GM19240 (cell line): ENCODE data around the gene ZNF787.

Experiments
- DNase-seq: peaks from one replicate; pipeline ENCODE4 v3.0.0; 2011; ENCODE audit warnings: low spot score; ENCODE audit not compliant: insufficient read length

ZNF787 gene

GRCh38 chr19:56120371-56121179, 520 bp downstream of the ZNF787 start:
- peak; percentile 71 for DNase-seq

- DNase-seq, result no peak
Measured at GRCh38 chr19:56120002-56120370, 1.1 kb downstream of the ZNF787 start.

DNA sequence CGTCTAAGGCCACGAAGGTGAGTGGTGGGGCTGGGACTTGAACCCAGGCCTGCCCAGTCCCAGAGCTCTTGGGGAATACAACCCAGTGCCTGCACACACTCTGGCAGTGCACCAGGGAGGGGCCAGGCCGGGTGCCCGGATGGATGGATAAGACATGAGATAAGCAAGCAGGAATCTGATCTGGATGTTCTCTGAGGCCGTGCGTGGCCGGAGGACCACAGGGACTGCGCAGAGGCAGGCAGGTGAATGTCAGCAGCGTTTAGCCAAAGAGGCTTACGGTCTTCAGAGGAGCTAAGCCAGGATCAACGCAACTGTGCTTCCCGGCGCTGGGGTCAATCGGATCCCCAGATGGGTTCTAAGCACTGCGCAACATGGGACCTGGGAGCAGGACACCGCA, 1.5 kb downstream of the ZNF787 start:
- no peak for DNase-seq

GRCh38 chr19:56118666-56119581, 2.2 kb downstream of the ZNF787 start:
- no peak for DNase-seq

DNA sequence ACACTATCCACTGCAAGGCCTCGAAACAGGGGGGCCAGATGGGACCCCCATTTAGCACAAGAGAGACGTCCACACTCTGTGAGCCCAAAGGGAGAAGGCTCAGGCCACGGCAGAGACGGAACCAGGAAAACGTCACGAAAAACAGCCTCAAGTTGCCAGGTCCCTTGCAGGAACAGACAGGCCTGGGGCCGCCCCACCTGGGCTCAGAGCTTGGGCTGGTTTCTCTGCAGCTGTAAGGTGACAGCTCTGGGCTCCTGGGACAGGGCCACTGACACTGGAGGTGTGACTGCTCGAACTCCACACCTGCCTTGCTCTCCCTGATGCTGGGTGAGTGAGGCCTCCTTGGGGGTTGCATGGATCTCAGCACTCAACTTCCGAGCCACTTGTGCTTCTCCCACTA, 3.2 kb downstream of the ZNF787 start:
- DNase-seq, result no peak

DNA sequence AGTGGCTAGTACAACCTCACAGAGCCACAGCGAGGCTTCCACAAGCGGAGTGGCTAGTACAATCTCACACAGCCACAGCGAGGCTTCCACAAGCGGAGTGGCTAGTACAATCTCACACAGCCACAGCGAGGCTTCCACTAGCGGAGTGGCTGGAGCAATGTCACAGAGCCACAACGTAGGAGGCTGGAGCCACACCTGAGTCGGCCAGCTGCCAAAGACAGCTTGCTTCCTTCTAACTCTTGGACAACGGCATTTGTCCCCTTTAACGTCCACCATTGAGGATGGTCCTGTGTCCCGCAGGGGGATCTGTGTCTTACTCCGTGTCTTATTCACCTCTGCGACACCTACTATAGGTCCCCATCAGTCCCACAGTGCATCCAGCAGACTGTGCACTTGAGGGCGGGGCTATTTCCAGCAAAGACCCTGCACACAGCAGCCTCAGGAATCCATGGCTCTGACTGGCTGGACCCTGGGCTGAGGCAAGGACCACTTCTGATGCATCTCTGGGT, 3.7 kb downstream of the ZNF787 start:
- no peak for DNase-seq

DNA sequence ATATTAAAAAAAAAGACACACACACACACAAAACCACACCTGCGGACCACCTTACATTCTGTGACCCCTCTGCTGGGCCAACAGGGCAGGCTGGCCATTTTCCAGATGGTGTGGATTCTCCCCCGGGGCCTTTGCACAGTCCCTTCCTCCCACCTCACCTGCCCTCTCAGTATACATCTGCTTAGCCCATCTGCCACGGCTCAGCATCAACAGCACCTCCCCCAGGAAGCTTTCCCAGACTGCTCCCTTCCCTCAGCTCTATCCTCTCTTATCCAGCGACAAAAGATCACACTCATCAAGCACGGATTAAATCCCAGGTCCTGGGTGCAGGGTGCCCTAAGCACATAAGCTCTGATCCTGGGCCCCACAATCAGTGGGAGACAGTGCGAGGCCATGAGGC, 4.5 kb downstream of the ZNF787 start:
- DNase-seq, result no peak

GRCh38 chr19:56115490-56115889, 5.6 kb downstream of the ZNF787 start:
- DNase-seq, result no peak

- no peak for DNase-seq
Measured at GRCh38 chr19:56114778-56115110, 6.4 kb downstream of the ZNF787 start.

- DNase-seq, result no peak
Measured at GRCh38 chr19:56114051-56114777, 6.9 kb downstream of the ZNF787 start.

GRCh38 chr19:56113074-56113632, 7.9 kb downstream of the ZNF787 start:
- DNase-seq, result no peak

DNA sequence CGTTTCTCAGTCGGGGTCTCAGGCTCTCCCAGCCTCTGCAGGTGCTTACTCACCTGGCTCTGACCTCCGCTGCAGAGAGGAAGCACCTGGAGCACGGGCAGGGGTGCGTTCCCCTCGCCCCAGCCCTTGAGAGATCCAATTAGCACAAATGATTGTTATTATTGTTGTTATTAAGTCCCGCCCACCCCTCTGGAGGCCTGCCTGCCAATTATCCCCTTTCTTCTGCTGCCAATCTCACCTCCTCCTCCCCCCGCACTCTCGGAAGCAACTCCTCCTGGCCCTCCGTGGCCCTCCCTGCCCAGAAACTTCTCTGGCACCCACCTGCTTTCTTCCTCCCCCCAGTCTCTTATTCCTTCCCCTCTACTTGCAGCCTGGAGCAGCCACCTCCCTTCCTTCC, 8.8 kb downstream of the ZNF787 start:
- DNase-seq, result no peak

DNA sequence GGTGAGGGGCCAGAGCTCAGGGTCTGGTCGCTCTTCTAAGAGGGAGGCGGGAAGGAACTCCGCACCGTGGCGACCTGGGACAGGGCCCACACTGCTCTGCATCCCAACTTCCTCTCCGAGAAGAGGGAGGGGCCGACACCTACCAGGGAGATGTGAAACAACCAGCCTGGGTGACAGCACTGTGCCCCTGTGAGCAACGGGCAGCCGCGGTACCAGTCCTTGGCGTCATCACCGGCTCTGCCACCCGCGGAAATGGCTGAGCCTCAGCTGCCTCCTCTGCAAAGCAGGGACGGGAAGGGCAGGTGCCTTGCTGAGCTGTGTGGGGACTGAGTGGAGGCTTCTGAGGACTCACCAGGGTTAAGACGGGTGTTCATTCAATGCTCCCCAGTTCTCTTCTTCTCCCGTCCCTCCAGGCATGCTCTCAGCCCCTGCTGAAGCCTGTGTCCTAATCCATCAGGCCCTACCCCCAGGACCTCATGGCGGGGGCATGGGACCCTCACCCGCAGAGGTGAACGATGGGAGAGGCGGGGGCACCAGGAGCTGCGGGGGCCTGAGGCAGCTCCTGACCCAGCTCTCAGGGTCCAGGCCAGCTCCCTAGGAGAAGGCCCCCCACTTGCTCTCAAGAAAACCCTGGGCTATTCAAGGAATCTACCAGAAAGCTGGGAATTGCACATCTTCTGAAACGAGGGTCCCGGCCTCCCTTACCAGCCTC, 9.3 kb downstream of the ZNF787 start:
- DNase-seq, result no peak

DNA sequence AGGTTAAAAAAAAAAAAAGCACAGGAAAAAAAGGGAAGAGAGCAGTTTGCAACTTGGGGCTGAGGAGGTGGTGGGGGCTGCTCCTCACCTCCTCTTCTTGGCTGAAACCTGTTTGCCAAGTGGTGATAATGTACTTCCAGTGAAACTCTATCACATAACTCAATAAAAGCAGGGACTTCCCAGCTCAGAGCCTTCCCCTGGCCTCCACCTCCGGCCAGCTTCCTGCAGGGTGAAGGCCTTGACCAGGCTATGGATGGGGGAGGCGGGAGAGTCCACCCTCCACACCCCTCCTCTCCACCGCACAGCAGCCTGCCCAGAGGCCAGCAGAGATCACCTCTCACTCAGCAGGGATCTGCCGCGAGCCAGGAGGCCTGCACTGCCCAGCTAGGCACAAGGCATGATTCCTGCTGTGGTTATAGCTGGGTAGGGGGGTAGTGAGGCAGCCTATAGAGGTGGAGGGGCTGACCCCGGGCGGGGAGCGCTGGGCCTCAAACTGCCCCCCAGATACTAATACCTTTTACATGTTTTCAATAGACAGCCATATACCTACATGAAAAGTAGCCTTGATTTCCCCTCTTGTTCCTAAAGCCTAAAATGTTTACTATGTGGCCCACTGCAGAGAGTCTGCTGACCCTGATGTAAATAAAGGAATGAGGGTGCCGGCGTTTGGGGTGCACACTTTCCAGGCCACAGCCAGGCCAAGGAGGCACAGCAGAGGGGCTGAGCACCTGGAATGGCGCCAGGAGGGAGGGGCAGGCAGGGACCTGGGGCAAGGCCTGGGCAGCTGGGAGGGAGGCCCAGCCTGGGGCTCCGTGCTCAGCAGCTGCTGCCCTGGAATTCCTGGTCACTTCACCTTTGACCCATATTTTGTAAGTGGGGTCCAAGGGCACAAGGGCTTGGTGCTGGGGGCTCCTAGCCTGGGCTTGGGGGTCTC, 10.3 kb downstream of the ZNF787 start:
- no peak for DNase-seq

- DNase-seq, result no peak
Measured at GRCh38 chr19:56109226-56109625, 11.9 kb downstream of the ZNF787 start.

DNA sequence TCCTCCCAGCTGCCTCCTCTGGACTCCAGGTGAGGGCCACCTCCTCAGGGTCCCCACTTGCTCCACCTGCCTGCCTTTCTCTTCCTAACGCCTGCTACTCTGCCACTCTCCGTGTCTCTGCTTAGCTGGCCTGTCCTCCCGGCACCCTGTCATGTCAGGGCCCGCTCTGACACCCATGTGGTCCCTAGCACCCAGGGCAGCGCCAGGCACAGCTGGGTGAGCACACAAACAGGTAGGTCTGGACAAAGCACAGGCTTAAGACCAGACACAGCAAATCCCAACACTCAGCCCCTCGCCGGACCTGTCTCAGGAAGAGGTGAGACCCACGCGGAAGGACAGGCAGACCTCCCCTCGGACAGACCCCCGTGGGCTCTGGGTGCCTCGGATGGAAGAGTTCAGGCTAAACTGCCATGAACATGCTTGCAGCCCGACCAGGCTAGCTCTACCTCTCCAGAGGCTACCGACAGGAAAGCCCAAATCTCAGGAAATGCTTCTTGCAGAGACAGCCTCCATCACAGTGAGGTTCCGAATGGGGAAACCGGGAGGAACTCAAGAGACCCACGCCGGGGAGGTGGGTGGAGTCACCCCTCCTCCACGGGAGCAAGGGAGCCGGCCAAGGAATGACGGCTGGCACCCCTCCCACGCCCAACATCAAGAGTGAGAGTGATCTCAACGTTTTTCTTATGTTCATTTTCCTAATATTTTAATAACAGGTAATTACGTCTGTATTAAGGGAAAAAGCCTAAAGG, 12.5 kb downstream of the ZNF787 start:
- DNase-seq, result no peak

GRCh38 chr19:56107626-56108351, 13.3 kb downstream of the ZNF787 start:
- no peak for DNase-seq

DNA sequence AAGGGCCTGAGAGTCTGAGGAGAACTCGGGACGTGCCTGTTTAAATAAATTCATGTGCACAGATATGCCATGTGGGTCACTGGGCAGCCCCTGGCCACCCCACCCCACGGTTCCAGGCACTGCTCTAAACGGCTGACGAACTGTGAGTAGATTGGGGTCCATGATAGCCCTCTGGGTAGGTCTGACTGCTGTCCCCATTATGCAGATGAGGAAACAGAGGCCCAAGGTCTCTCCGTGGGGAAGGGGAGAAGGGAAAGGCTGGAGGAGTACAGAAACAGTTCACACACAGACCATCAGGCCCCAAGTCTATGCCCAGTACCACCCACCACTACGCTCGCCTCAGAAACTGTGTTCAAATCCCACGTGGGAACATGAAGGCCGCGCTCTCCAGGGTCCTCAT, 14.1 kb downstream of the ZNF787 start:
- DNase-seq, result no peak
